H9 (cell line): Measurements from ENCODE around the gene TSPAN33. TPM values are rescaled to one million over a fixed set of nuclear protein-coding genes. Genes with fewer than 3 reads are reported as not detected.

Experiments used
- DNase-seq: peaks from one replicate; pipeline ENCODE4 v3.0.0-alpha.2; 2017
- H2AFZ ChIP-seq: one replicate; pipeline ENCODE4 v1.6.1; 2013; ENCODE audit warnings: mild to moderate bottlenecking, low read length, control low read depth, moderate library complexity
- H2AK5ac ChIP-seq: 2 replicates; pipeline ENCODE4 v1.6.1; 2013; ENCODE audit warnings: low read length, control low read depth, mixed read lengths; ENCODE audit not compliant: insufficient read length
- H2BK120ac ChIP-seq: one replicate; pipeline ENCODE4 v1.6.1; 2013; ENCODE audit warnings: low read depth, mild to moderate bottlenecking, low read length, control low read depth, inconsistent platforms; ENCODE audit not compliant: poor library complexity, severe bottlenecking
- H2BK12ac ChIP-seq: 2 replicates; pipeline ENCODE4 v1.6.1; 2013; ENCODE audit warnings: low read length, control low read depth, mixed read lengths, low read depth; ENCODE audit not compliant: insufficient read length
- H2BK15ac ChIP-seq: 2 replicates; pipeline ENCODE4 v1.6.1; 2013; ENCODE audit warnings: low read depth, low read length, control low read depth
- H2BK20ac ChIP-seq: one replicate; pipeline ENCODE4 v1.6.1; 2013; ENCODE audit warnings: low read depth, mild to moderate bottlenecking, low read length, control low read depth, inconsistent platforms; ENCODE audit not compliant: poor library complexity, severe bottlenecking
- H2BK5ac ChIP-seq: 2 replicates; pipeline ENCODE4 v1.6.1; 2013; ENCODE audit warnings: low read length, control low read depth, mixed read lengths; ENCODE audit not compliant: insufficient read length
- H3K14ac ChIP-seq: 2 replicates; pipeline ENCODE4 v1.6.1; 2013; ENCODE audit warnings: low read length, control low read depth; ENCODE audit not compliant: insufficient read depth
- H3K18ac ChIP-seq: 2 replicates; pipeline ENCODE4 v1.6.1; 2013; ENCODE audit warnings: low read depth, mild to moderate bottlenecking, mixed read lengths, low read length, control low read depth; ENCODE audit not compliant: insufficient read length
- H3K23ac ChIP-seq: 2 replicates; pipeline ENCODE4 v1.6.1; 2013; ENCODE audit warnings: low read length, control low read depth, mixed read lengths, low read depth; ENCODE audit not compliant: insufficient read length
- H3K23me2 ChIP-seq: 2 replicates; pipeline ENCODE4 v1.6.1; 2013; ENCODE audit warnings: low read depth, mild to moderate bottlenecking, mixed read lengths, low read length, control low read depth; ENCODE audit not compliant: insufficient read length, poor library complexity, severe bottlenecking
- H3K27ac ChIP-seq: 2 replicates; pipeline ENCODE4 v1.5.1; 2013; ENCODE audit warnings: low read length, control low read depth, mixed read lengths, low read depth; ENCODE audit not compliant: insufficient read length
- H3K27me3 ChIP-seq: 2 replicates; pipeline ENCODE4 v1.6.1; 2013; ENCODE audit warnings: low read length, control low read depth, inconsistent platforms; ENCODE audit not compliant: insufficient read depth
- H3K4ac ChIP-seq: 2 replicates; pipeline ENCODE4 v1.6.1; 2013; ENCODE audit warnings: low read depth, mild to moderate bottlenecking, control low read depth, inconsistent platforms, low read length, moderate library complexity
- H3K4me1 ChIP-seq: 2 replicates; pipeline ENCODE4 v1.6.1; 2013; ENCODE audit warnings: low read length, control low read depth, inconsistent platforms; ENCODE audit not compliant: insufficient read depth
- H3K4me2 ChIP-seq: 2 replicates; pipeline ENCODE4 v1.6.1; 2013; ENCODE audit warnings: low read length, control low read depth, mixed read lengths; ENCODE audit not compliant: insufficient read length, insufficient read depth
- H3K56ac ChIP-seq: 2 replicates; pipeline ENCODE4 v1.6.1; 2013; ENCODE audit warnings: low read depth, mild to moderate bottlenecking, mixed read lengths, low read length, control low read depth; ENCODE audit not compliant: insufficient read length
- H3K79me1 ChIP-seq: 2 replicates; pipeline ENCODE4 v1.6.1; 2013; ENCODE audit warnings: low read depth, mild to moderate bottlenecking, moderate library complexity, low read length, control low read depth, inconsistent platforms; ENCODE audit not compliant: insufficient read depth, poor library complexity, severe bottlenecking
- H3K79me2 ChIP-seq: 2 replicates; pipeline ENCODE4 v1.6.1; 2013; ENCODE audit warnings: low read length, control low read depth, inconsistent platforms; ENCODE audit not compliant: insufficient read depth
- H3K9ac ChIP-seq: 2 replicates; pipeline ENCODE4 v1.6.1; 2013; ENCODE audit warnings: low read length, control low read depth, mixed read lengths; ENCODE audit not compliant: insufficient read length; ENCODE audit errors: extremely low read depth
- H3K9me3 ChIP-seq: one replicate; pipeline ENCODE4 v1.6.1; 2013; ENCODE audit warnings: low read depth, low read length, inconsistent platforms; ENCODE audit not compliant: control insufficient read depth
- H3T11ph ChIP-seq: one replicate; pipeline ENCODE4 v1.6.1; 2013; ENCODE audit warnings: mild to moderate bottlenecking, low read length, control low read depth, inconsistent platforms
- H4K20me1 ChIP-seq: one replicate; pipeline ENCODE4 v1.6.1; 2013; ENCODE audit not compliant: control insufficient read depth, insufficient read length, insufficient read depth
- H4K5ac ChIP-seq: 2 replicates; pipeline ENCODE4 v1.6.1; 2013; ENCODE audit warnings: low read depth, mild to moderate bottlenecking, mixed read lengths, low read length, control low read depth; ENCODE audit not compliant: insufficient read length
- H4K8ac ChIP-seq: replicated peaks from 2 replicates; pipeline ENCODE4 v1.6.1; 2013; ENCODE audit warnings: low read length, control low read depth, mixed read lengths, low read depth; ENCODE audit not compliant: insufficient read length
- H4K91ac ChIP-seq: 2 replicates; pipeline ENCODE4 v1.6.1; 2013; ENCODE audit warnings: low read depth, mild to moderate bottlenecking, moderate library complexity, mixed read lengths, low read length, control low read depth; ENCODE audit not compliant: insufficient read length
- H3K27ac Mint-ChIP-seq, 3 experiments: 2 replicates in 2 of 3; 3 replicates in 1 of 3; pipeline ENCODE4 v1.8.0; 2020 to 2021; ENCODE audit warnings: mixed read lengths in 3 of 3, mild to moderate bottlenecking in 1 of 3, moderate library complexity in 1 of 3
- H3K27me3 Mint-ChIP-seq: 2 replicates; pipeline ENCODE4 v1.8.0; 2021; ENCODE audit warnings: low read depth, mild to moderate bottlenecking, moderate library complexity, mixed read lengths
- H3K36me3 Mint-ChIP-seq, 3 experiments: 2 replicates in 2 of 3; 3 replicates in 1 of 3; pipeline ENCODE4 v1.8.0; 2020 to 2021; ENCODE audit warnings: low read depth in 3 of 3, mixed read lengths in 3 of 3; ENCODE audit not compliant: insufficient read depth in 1 of 3
- H3K4me1 Mint-ChIP-seq, 2 experiments: 2 replicates each; pipeline ENCODE4 v1.8.0; 2020; ENCODE audit warnings: mixed read lengths in 2 of 2
- H3K4me3 Mint-ChIP-seq, 2 experiments: 2 replicates in 1 of 2; 3 replicates in 1 of 2; pipeline ENCODE4 v1.8.0; 2020 to 2021; ENCODE audit warnings: mild to moderate bottlenecking in 2 of 2, mixed read lengths in 2 of 2, moderate library complexity in 1 of 2
- H3K9me3 Mint-ChIP-seq, 2 experiments: 2 replicates in 1 of 2; 3 replicates in 1 of 2; pipeline ENCODE4 v1.8.0; 2020; ENCODE audit warnings: mild to moderate bottlenecking in 2 of 2, mixed read lengths in 2 of 2, moderate library complexity in 1 of 2
- CTCF ChIP-seq: fragments of 200-600 bp; sonication (generic); conservative IDR thresholded peaks from 3 replicates; pipeline ENCODE4 v1.8.0; 2021; ENCODE audit warnings: antibody characterized with exemption, mild to moderate bottlenecking
- WGBS: extraction: QIAGEN DNeasy Blood & Tissue Kit; methylation state at CpG from one replicate; pipeline ENCODE4 v1.1.7; 2013; ENCODE audit warnings: missing lambda C conversion rate, low lambda C conversion rate, mixed read lengths; ENCODE audit not compliant: insufficient read length; ENCODE audit errors: extremely low coverage; 5-methylcytosine and 5-hydroxymethylcytosine counted together
- total RNA-seq: library from RNA; stranded (reverse); gene quantifications from 2 replicates; pipeline ENCODE4 v1.2.1, GENCODE V29; 2021

Gene TSPAN33
- total RNA-seq, 1 experiment from 2014 or later, result 34.7 TPM

GRCh38 chr7:129123510-129123857 is 21.0 kb upstream of the TSPAN33 start:
- Histone ChIP-seq H2AFZ (no peak overlapping the region), H3K4ac (no peak overlapping the region), H2BK12ac (no peak overlapping the region), H3K27ac (no peak overlapping the region), H3K14ac (no peak overlapping the region), H3K4me2 (no peak overlapping the region), H3K18ac (no peak overlapping the region), H3K9ac (no peak overlapping the region), H3K56ac (no peak overlapping the region), H2AK5ac (no peak overlapping the region), H3K9me3 (peaks cover 17% of the 10 kb centered on the region), H3K79me1 (no peaks in the 10 kb centered on the region), H3T11ph (no peak overlapping the region), H3K27me3 (no peaks in the 10 kb centered on the region), H4K91ac (no peak overlapping the region), H2BK15ac (no peak overlapping the region), H2BK20ac (no peak overlapping the region), H4K8ac (no peak overlapping the region), H3K23ac (no peak overlapping the region), H3K79me2 (no peaks in the 10 kb centered on the region), H4K20me1 (no peaks in the 10 kb centered on the region), H4K5ac (no peak overlapping the region), H2BK5ac (no peak overlapping the region), H2BK120ac (no peak overlapping the region), H3K23me2 (no peaks in the 10 kb centered on the region), H3K4me1 (no peaks in the 10 kb centered on the region)
- peaks cover 12 to 24% (median 22%) of the 10 kb centered on the region in 3 experiments; a peak in 6 of 7 replicates for H3K36me3 Mint-ChIP-seq
- DNase-seq, result no peak
- no peaks in the 10 kb centered on the region for H3K4me1 Mint-ChIP-seq
- H3K27me3 Mint-ChIP-seq, result no peaks in the 10 kb centered on the region; the same call in none of the 2 replicates
- H3K27ac Mint-ChIP-seq, result no peak overlapping the region
- WGBS, result no CpG with 5 or more reads among the region's 4 CpGs
- TF ChIP-seq CTCF, result no peak
- peaks cover 33% of the 10 kb centered on the region in 2 experiments for H3K9me3 Mint-ChIP-seq
- H3K4me3 Mint-ChIP-seq, result no peak overlapping the region
